Hepatocyte (in vitro differentiated cells): ENCODE results near the gene PHACTR1. TPM values are rescaled to one million over a fixed set of nuclear protein-coding genes. Genes with fewer than 3 reads are reported as not detected.
A peak's percentile ranks its signal among the peaks of the same experiment; 100 is the strongest.

Experiments
- DNase-seq: peaks from one replicate; pipeline ENCODE4 v3.0.0-alpha.2; 2016; ENCODE audit warnings: low spot score
- H2AFZ ChIP-seq: fragments of 200-600 bp; sonication (generic); 2 replicates; pipeline ENCODE4 v1.6.0; 2016; ENCODE audit warnings: antibody characterized with exemption, mild to moderate bottlenecking
- H3K27ac ChIP-seq: fragments of 200-600 bp; sonication (generic); 2 replicates; pipeline ENCODE4 v1.5.1; 2016; ENCODE audit warnings: mild to moderate bottlenecking
- H3K27me3 ChIP-seq: fragments of 200-600 bp; sonication (generic); 2 replicates; pipeline ENCODE4 v1.6.1; 2016
- H3K36me3 ChIP-seq: fragments of 200-600 bp; sonication (generic); replicated peaks from 2 replicates; pipeline ENCODE4 v1.5.1; 2016; ENCODE audit warnings: low read depth; ENCODE audit not compliant: insufficient read depth
- H3K4me1 ChIP-seq: fragments of 200-600 bp; sonication (generic); 2 replicates; pipeline ENCODE4 v1.5.1; 2016; ENCODE audit warnings: mild to moderate bottlenecking, moderate library complexity; ENCODE audit not compliant: insufficient read depth
- H3K4me2 ChIP-seq: fragments of 200-600 bp; sonication (generic); 2 replicates; pipeline ENCODE4 v1.6.0; 2016
- H3K4me3 ChIP-seq: fragments of 200-600 bp; sonication (generic); 2 replicates; pipeline ENCODE4 v1.5.1; 2016; ENCODE audit warnings: mild to moderate bottlenecking
- H3K79me2 ChIP-seq: fragments of 200-600 bp; sonication (generic); 2 replicates; pipeline ENCODE4 v1.6.0; 2017; ENCODE audit warnings: mild to moderate bottlenecking
- H3K9me2 ChIP-seq: fragments of 200-600 bp; sonication (generic); replicated peaks from 2 replicates; pipeline ENCODE4 v1.6.0; 2017; ENCODE audit warnings: mild to moderate bottlenecking; ENCODE audit not compliant: insufficient read depth
- H3K9me3 ChIP-seq: fragments of 200-600 bp; sonication (generic); 2 replicates; pipeline ENCODE4 v1.5.1; 2016; ENCODE audit warnings: low read depth, mild to moderate bottlenecking
- H4K20me1 ChIP-seq: fragments of 200-600 bp; sonication (generic); 2 replicates; pipeline ENCODE4 v1.6.0; 2016; ENCODE audit warnings: mild to moderate bottlenecking; ENCODE audit not compliant: insufficient read depth, poor library complexity, severe bottlenecking
- EZH2 ChIP-seq: fragments of 200-600 bp; sonication (generic); IDR thresholded peaks from 2 replicates; pipeline ENCODE4 v1.6.1; 2016; ENCODE audit warnings: antibody characterized with exemption, mild to moderate bottlenecking, borderline replicate concordance
- EZH2phosphoT487 ChIP-seq: fragments of 200-600 bp; sonication (generic); IDR thresholded peaks from one replicate; pipeline ENCODE4 v1.6.1; 2018; ENCODE audit warnings: antibody characterized with exemption, mild to moderate bottlenecking, low read depth, moderate library complexity; ENCODE audit not compliant: unreplicated experiment, severe bottlenecking
- WGBS: methylation state at CpG from one replicate; pipeline ENCODE4 v1.1.6; 2016; ENCODE audit warnings: low lambda C conversion rate; ENCODE audit errors: missing lambda C conversion rate; 5-methylcytosine and 5-hydroxymethylcytosine counted together
- polyA plus RNA-seq: library from polyadenylated mRNA; unstranded; fragments of >200 nt; fragmentation: Nextera tagmentation; extraction: Ambion mirVana; gene quantifications from 2 replicates; pipeline ENCODE4 v1.2.1, GENCODE V29; 2016
- total RNA-seq: library from RNA; depleted of rRNA; stranded (reverse); fragments of >200 nt; gene quantifications from 2 replicates; pipeline ENCODE4 v1.2.3, GENCODE V29; 2014
- TF ChIP-seq, protein P1 (sequence below): fragments of 200-600 bp; sonication (generic); IDR thresholded peaks from 2 replicates; pipeline ENCODE4 v1.5.1; 2016; ENCODE audit warnings: antibody characterized with exemption, mild to moderate bottlenecking; ENCODE audit not compliant: poor library complexity

PHACTR1 gene
- total and polyA plus RNA-seq, 2 experiments from 2014 or later: 3.0 to 4.3 TPM

DNA sequence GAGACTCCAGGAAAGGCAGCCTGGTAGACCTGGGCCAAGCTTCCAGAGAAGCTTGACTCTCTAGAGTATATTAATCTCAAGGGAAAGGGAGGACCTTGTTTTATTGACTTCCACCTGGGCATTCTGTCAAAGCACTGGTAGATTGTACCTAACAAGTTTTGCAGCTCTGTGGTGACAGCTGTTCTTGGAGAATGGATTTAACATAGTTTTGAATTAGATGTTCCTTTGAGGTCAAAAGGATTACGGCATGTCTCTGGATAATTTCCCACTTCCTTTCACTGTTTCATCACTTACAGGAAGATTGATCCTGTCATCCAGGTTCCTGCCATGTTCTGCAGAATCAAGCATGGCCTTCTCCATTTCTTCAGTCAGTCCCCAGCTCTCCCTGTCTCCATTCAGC is 246.0 kb downstream of the PHACTR1 start:
- H3K4me2 ChIP-seq: no peak overlapping the region

DNA sequence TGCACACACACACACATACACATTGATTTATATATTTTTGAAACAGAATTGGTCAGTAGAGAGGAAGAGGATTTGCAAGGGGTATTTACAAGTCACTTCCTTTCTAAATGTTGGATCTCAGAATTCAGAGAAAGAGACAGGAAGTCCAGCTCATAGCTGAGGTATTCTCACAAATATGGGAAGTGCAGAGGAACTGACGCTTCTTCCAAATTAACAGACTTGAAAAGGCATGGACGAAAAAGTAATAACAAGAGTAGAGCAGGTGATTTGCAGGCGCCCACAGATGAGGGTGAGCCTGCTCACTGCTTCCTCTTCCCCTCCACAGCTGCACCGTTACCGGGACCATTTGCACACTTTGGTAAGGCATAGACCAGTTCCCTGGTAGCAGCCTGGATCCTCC is 246.4 kb downstream of the PHACTR1 start:
- H3K9me3 ChIP-seq: no peaks in the 10 kb centered on the region
- H3K27me3 ChIP-seq: peaks cover 22% of the 10 kb centered on the region
- H2AFZ ChIP-seq: no peak overlapping the region
- DNase-seq: no peak
- H3K36me3 ChIP-seq: no peaks in the 10 kb centered on the region
- H4K20me1 ChIP-seq: no peaks in the 10 kb centered on the region
- no peaks in the 10 kb centered on the region for H3K79me2 ChIP-seq
- no peak overlapping the region for H3K4me3 ChIP-seq
- no peak overlapping the region for H3K4me2 ChIP-seq
- no peak overlapping the region for H3K27ac ChIP-seq
- TF ChIP-seq EZH2 (no peak), EZH2phosphoT487 (no peak)
- TF ChIP-seq, protein P1, sequence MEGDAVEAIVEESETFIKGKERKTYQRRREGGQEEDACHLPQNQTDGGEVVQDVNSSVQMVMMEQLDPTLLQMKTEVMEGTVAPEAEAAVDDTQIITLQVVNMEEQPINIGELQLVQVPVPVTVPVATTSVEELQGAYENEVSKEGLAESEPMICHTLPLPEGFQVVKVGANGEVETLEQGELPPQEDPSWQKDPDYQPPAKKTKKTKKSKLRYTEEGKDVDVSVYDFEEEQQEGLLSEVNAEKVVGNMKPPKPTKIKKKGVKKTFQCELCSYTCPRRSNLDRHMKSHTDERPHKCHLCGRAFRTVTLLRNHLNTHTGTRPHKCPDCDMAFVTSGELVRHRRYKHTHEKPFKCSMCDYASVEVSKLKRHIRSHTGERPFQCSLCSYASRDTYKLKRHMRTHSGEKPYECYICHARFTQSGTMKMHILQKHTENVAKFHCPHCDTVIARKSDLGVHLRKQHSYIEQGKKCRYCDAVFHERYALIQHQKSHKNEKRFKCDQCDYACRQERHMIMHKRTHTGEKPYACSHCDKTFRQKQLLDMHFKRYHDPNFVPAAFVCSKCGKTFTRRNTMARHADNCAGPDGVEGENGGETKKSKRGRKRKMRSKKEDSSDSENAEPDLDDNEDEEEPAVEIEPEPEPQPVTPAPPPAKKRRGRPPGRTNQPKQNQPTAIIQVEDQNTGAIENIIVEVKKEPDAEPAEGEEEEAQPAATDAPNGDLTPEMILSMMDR: no peak
- H3K9me2 ChIP-seq: no peaks in the 10 kb centered on the region
- WGBS: 87% methylated on average over 5 of the region's 5 CpGs
- H3K4me1 ChIP-seq: peaks cover 7% of the 10 kb centered on the region

More for the DNA sequence above, 246.0 kb downstream of the PHACTR1 start:
- no peak overlapping the region for H3K27ac ChIP-seq
- 79% methylated on average over 1 of the region's 1 CpG for WGBS
- H3K4me1 ChIP-seq: peaks cover 9% of the 10 kb centered on the region
- no peak for DNase-seq
- H3K9me2 ChIP-seq: no peaks in the 10 kb centered on the region
- no peaks in the 10 kb centered on the region for H4K20me1 ChIP-seq
- H2AFZ ChIP-seq: no peak overlapping the region
- TF ChIP-seq EZH2phosphoT487 (no peak), EZH2 (no peak)
- TF ChIP-seq, protein P1: no peak
- H3K36me3 ChIP-seq: no peaks in the 10 kb centered on the region
- peaks cover 25% of the 10 kb centered on the region for H3K27me3 ChIP-seq
- no peaks in the 10 kb centered on the region for H3K79me2 ChIP-seq
- H3K9me3 ChIP-seq: no peaks in the 10 kb centered on the region
- no peak overlapping the region for H3K4me3 ChIP-seq

DNA sequence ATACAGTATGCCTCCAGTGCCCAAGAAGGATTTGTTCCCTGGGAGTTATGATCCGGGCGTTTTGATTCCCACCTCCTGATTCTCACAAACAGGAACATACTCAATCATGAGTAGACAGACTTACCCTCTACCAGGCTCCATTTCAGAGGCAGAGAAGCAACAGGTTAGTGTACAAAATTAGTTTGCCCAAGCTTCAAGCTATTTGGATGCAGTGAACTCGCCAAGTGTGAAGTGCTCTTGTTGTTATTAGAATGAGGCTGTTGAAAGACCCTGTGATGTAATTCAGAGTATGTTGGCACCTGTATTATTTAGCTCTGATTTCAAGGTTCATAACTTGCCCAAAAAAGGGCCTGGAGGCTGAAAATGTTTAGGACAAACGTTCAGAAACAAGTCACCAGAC is 247.0 kb downstream of the PHACTR1 start:
- TF ChIP-seq EZH2phosphoT487 (no peak), EZH2 (no peak)
- TF ChIP-seq, protein P1: no peak
- WGBS: 69% methylated on average over 4 of the region's 4 CpGs
- Histone ChIP-seq H3K9me3 (no peaks in the 10 kb centered on the region), H3K4me2 (no peak overlapping the region), H4K20me1 (no peaks in the 10 kb centered on the region), H3K27ac (no peak overlapping the region), H3K9me2 (no peaks in the 10 kb centered on the region), H3K36me3 (no peaks in the 10 kb centered on the region), H3K4me3 (no peak overlapping the region), H3K4me1 (peaks cover 6% of the 10 kb centered on the region), H3K27me3 (peaks cover 16% of the 10 kb centered on the region), H3K79me2 (no peaks in the 10 kb centered on the region), H2AFZ (no peak overlapping the region)
- DNase-seq: no peak

DNA sequence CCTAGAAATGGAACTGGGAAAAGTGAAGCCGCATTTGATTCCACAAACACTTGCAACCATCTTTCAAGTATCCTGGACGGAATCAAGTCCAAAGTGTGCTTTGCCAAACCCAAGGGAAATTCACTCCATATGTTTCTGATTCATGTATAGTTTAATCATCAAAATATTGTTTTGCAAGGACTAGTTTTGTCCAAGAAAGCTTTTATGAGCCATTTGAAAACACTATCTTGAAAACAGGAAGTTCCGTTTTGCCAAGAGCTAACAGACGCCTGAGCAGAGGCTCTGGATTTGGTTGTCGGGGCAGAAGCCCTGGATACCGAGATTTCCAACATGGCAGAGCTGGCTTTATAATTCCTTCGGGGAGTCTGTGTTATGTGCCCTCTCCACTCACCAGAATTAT is 251.1 kb downstream of the PHACTR1 start:
- WGBS: 57% methylated on average over 7 of the region's 7 CpGs
- H3K36me3 ChIP-seq: no peaks in the 10 kb centered on the region
- TF ChIP-seq EZH2 (no peak), EZH2phosphoT487 (no peak)
- TF ChIP-seq, protein P1: no peak

More for the DNA sequence above, 251.1 kb downstream of the PHACTR1 start:
- H3K4me2 ChIP-seq: peak overlapping the region; percentile 15
- DNase-seq: no peak
- peaks cover 3% of the 10 kb centered on the region for H3K27me3 ChIP-seq
- H3K9me3 ChIP-seq: no peaks in the 10 kb centered on the region
- peak overlapping the region; percentile 50 for H3K27ac ChIP-seq
- H3K4me1 ChIP-seq: peaks cover 5% of the 10 kb centered on the region
- H2AFZ ChIP-seq: no peak overlapping the region
- no peak overlapping the region for H3K4me3 ChIP-seq
- no peaks in the 10 kb centered on the region for H3K9me2 ChIP-seq
- no peaks in the 10 kb centered on the region for H4K20me1 ChIP-seq
- no peaks in the 10 kb centered on the region for H3K79me2 ChIP-seq
